Stimulated activated CD4-positive, alpha-beta T cell treated with anti-CD3 and anti-CD28 coated beads, Interleukin-2, amount 100 ng/mL, for 4 hours (primary cell): ENCODE measurements around the gene DHRS12.

Experiments used
- DNase-seq: peaks from one replicate; pipeline ENCODE4 v3.0.0-alpha.2; 2020; ENCODE audit warnings: low read depth

The DHRS12 gene

DNA sequence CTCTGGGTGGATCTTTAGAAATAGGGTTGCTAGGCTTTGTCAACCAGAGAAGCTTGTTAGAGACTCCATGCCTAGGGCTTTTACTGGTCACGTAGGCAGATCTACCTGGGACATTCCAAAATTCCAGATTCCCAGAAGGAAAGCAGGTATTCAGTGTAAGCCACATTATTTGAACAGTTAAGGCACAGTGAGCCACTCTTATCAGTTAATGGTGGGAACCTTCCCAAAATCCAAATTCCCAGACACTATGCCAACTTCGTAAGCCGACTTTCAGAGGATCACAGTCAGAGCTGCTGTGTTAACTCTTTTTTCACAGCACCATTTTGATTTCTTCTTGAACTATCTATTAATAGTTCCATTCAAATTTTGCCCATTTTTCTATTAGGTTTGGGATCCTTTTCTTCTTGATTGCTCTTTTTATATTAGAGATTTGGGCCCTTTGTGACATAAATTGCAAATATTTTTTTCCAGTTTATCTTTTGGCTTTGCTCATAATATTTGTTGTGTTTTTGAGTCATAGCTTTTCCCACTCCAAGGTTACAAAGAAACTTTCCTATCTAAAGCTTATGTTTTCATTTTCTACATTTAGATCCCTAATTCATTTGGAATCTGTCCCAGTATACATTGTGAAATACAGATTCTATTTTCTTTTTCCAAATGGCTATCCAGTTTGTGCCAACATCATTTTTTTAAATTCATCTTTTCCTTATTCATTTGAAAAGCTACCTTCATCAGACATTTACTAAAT is 77.3 kb downstream of the DHRS12 start:
- DNase-seq, result no peak

DNA sequence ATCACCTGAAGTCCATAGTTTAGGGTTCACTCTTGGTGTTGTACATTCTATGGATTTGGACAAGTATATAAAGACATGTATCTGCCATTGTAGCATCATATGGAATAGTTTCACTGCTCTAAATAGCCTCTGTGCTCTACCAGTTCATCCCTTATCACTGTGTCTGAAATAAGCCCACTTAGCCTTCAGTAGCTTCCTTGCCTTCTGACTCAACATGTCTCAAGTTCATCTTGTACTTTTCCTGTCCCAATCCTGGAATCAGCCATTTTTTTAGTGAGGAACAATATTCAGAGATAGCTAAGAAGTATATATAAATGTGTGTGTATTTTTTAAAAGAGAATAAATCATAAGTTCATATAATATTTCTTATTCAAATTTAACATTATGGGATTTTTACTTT is 79.2 kb downstream of the DHRS12 start:
- no peak for DNase-seq

DNA sequence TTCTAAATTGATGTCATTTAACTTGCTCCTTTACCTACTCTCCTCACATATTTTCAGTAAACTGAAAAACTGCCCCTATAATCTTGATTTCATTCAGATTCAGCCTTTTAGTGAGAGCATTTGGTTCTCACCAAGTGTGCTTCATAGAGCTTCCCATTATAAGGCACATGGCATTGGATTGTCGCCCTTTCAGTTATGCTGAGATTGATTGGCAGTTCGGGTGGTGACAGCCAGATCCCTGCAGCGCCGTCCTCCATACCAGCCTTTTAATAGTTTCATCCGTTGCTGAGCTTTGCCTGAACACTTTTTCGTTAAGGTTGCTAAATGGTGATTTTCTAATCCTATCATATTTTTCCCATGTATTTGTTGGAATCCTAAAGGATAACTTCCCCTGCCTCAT is 80.4 kb downstream of the DHRS12 start:
- no peak for DNase-seq

DNA sequence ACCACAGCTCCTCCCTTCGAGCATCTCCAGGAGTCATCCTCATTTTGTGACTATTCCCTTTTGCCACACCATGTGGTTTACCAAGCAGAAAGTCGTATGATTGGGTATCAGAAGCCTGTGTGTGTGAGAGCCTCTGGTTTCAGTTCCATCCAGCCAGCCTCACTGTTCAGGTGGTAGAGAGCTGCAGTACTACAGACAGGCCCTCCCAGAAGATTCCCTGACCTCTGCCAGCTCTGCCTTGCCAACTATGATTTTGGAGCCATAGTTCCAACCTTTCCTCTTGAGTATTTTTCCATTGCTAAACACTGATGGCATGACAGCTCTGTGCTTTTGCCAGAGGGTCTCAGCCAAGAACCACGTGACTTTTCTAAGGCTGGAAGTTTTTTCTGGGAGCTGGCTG is 82.5 kb downstream of the DHRS12 start:
- no peak for DNase-seq

DNA sequence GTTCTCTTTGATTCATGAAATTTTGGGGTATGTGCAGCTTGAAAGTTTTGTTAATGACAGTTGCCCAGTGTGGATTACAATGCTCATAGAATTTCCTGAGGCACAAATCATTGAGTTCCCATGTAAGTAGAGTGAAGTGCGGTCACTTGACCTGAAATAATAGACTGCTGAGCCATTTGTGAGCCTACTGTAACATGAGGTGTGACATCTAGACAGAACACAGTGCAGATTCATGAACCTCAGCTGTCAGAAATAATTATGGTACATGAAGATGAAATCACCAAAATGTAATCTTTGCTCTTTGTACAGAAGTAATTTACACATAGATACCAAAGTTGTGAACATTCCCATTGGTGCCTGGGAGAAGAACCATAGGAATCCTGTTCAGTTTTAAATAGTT is 84.6 kb downstream of the DHRS12 start:
- DNase-seq, result no peak
